ENCODE data around the gene RNFT1. TPM values are rescaled to one million over a fixed set of nuclear protein-coding genes. Genes with fewer than 3 reads are reported as not detected.
"Not testable (repeated sequence)": the region's sequence is repeated elsewhere in the genome, so short reads cannot be mapped to it uniquely, and the experiment has no call there.

RNFT1 gene
- total and polyA plus RNA-seq, 12 donors = 5.8 to 17.3 (median 8.4) TPM

- Histone ChIP-seq H3K36me3 (peaks cover 0 to 100% (median 12%) of the 10 kb centered on the region in 9 donors), H3K4me3 (no peak overlapping the region), H3K27ac (no peak overlapping the region), H3K27me3 (no peaks in the 10 kb centered on the region), H3K9me3 (no peaks in the 10 kb centered on the region), H3K4me1 (no peaks in the 10 kb centered on the region)
- no peak for TF ChIP-seq CTCF (IDR thresholded peaks at IDR 0.05)
- 84 to 92% methylated on average over 3 of the region's 3 CpGs for WGBS, 2 donors
- no peak for ATAC-seq
- no peak for DNase-seq
- intact Hi-C loops (cut with DNase I) = loop anchor here in 1 of 10 donors (10.0 kb wide), 1 partner anchor 100 kb away; no protein-coding TSS in a partner anchor
Observed at GRCh38 chr17:59954856-59955255, 9.7 kb downstream of the RNFT1 start.

- intact Hi-C loops (cut with DNase I) = loop anchor here in 1 of 10 donors (10.0 kb wide), 1 partner anchor 105 kb away; no protein-coding TSS in a partner anchor
- Histone ChIP-seq H3K27ac (no peak overlapping the region), H3K36me3 (peaks cover 0 to 99% (median 27%) of the 10 kb centered on the region in 9 donors), H3K9me3 (no peaks in the 10 kb centered on the region), H3K4me1 (no peaks in the 10 kb centered on the region), H3K4me3 (no peak overlapping the region), H3K27me3 (no peaks in the 10 kb centered on the region)
- no peak for DNase-seq
- WGBS, 2 donors = 91 to 96% methylated on average over 3 of the region's 3 CpGs
- no peak for ATAC-seq
- TF ChIP-seq CTCF (IDR thresholded peaks at IDR 0.05) = no peak
Observed at GRCh38 chr17:59950049-59950448, 14.5 kb downstream of the RNFT1 start.

- H3K27me3 ChIP-seq, H3K9me3 ChIP-seq, ATAC-seq, H3K4me1 ChIP-seq, H3K4me3 ChIP-seq, DNase-seq, H3K27ac ChIP-seq: not testable (repeated sequence)
- intact Hi-C loops (cut with DNase I) = loop anchor here in 1 of 10 donors (10.0 kb wide), 1 partner anchor 87 kb away; no protein-coding TSS in a partner anchor
- 85 to 86% methylated on average over 4 of the region's 4 CpGs for WGBS, 2 donors
- peaks cover 0 to 99% (median 27%) of the 10 kb centered on the region in 9 donors for H3K36me3 ChIP-seq
Observed at GRCh38 chr17:59947310-59947709, 17.2 kb downstream of the RNFT1 start.

- 91 to 92% methylated on average over 7 of the region's 7 CpGs for WGBS, 2 donors
- H3K27me3 ChIP-seq, DNase-seq, ATAC-seq, H3K27ac ChIP-seq, H3K4me1 ChIP-seq, H3K9me3 ChIP-seq, H3K4me3 ChIP-seq: not testable (repeated sequence)
- intact Hi-C loops (cut with DNase I) = loop anchor here in 1 of 10 donors (10.0 kb wide), 1 partner anchor 88 kb away; no protein-coding TSS in a partner anchor
- peaks cover 0 to 99% (median 29%) of the 10 kb centered on the region in 9 donors for H3K36me3 ChIP-seq
Observed at GRCh38 chr17:59946433-59946832, 18.1 kb downstream of the RNFT1 start.

- Histone ChIP-seq H3K4me3 (no peak overlapping the region), H3K27ac (no peak overlapping the region), H3K27me3 (no peaks in the 10 kb centered on the region), H3K36me3 (peaks cover 0 to 97% (median 30%) of the 10 kb centered on the region in 9 donors), H3K4me1 (no peaks in the 10 kb centered on the region), H3K9me3 (no peaks in the 10 kb centered on the region)
- WGBS, 2 donors = 94 to 96% methylated on average over 1 of the region's 1 CpG
- intact Hi-C loops (cut with DNase I) = loop anchor here in 1 of 10 donors (10.0 kb wide), 1 partner anchor 94 kb away; no protein-coding TSS in a partner anchor
- DNase-seq (no peak), ATAC-seq (no peak)
- TF ChIP-seq CTCF (IDR thresholded peaks at IDR 0.05) = no peak
Observed at GRCh38 chr17:59941131-59941530, 23.4 kb downstream of the RNFT1 start.

GRCh38 chr17:59940697-59941096 lies 23.8 kb downstream of the RNFT1 start:
- H3K9me3 ChIP-seq, ATAC-seq, DNase-seq, H3K27me3 ChIP-seq, H3K27ac ChIP-seq, H3K4me1 ChIP-seq, H3K4me3 ChIP-seq: not testable (repeated sequence)
- intact Hi-C loops (cut with DNase I) = loop anchor here in 1 of 10 donors (10.0 kb wide), 1 partner anchor 94 kb away; no protein-coding TSS in a partner anchor
- peaks cover 0 to 97% (median 34%) of the 10 kb centered on the region in 9 donors for H3K36me3 ChIP-seq
- WGBS, 2 donors = 72 to 80% methylated on average over 3 of the region's 3 CpGs

GRCh38 chr17:59933317-59933716 lies 31.2 kb downstream of the RNFT1 start:
- WGBS, 2 donors = 99 to 100% methylated on average over 1 of the region's 1 CpG
- intact Hi-C loops (cut with DNase I) = loop anchor here in 1 of 10 donors (10.0 kb wide), 2 partner anchors 131 to 269 kb away; no protein-coding TSS in a partner anchor
- H3K36me3 ChIP-seq = peaks cover 0 to 100% (median 59%) of the 10 kb centered on the region in 9 donors
- not testable (repeated sequence) for ATAC-seq, H3K4me3 ChIP-seq, H3K4me1 ChIP-seq, H3K27me3 ChIP-seq, H3K27ac ChIP-seq, DNase-seq, H3K9me3 ChIP-seq

- H3K27me3 ChIP-seq, DNase-seq, H3K4me1 ChIP-seq, H3K9me3 ChIP-seq, H3K4me3 ChIP-seq, H3K27ac ChIP-seq: not testable (repeated sequence)
- peak in 1 of 8 donors; percentile 70 for ATAC-seq
- peaks cover 0 to 100% (median 68%) of the 10 kb centered on the region in 9 donors for H3K36me3 ChIP-seq
- intact Hi-C loops (cut with DNase I) = loop anchor here in 1 of 10 donors (10.0 kb wide), 2 partner anchors 134 to 266 kb away; no protein-coding TSS in a partner anchor
- 58 to 76% methylated on average over 3 of the region's 3 CpGs for WGBS, 2 donors
Observed at GRCh38 chr17:59930768-59931167, 33.8 kb downstream of the RNFT1 start.
